Skeletal muscle tissue (tissue), 4 donors: ENCODE measurements around the gene SLC13A4. TPM values are rescaled to one million over a fixed set of nuclear protein-coding genes. Genes with fewer than 3 reads are reported as not detected.

ENCODE experiments used
- H3K27ac ChIP-seq: one replicate; pipeline ENCODE4 v1.7.0; 2013; ENCODE audit warnings: mild to moderate bottlenecking, low read depth, low read length, inconsistent platforms
- H3K27me3 ChIP-seq, 3 donors: one replicate each; pipeline ENCODE4 v1.7.0; 2013; ENCODE audit warnings: low read length in 3 of 3; ENCODE audit not compliant: control insufficient read depth in 3 of 3, insufficient read depth in 3 of 3
- H3K36me3 ChIP-seq, 3 donors: one replicate each; pipeline ENCODE4 v1.7.0; 2013; ENCODE audit warnings: low read length in 3 of 3; ENCODE audit not compliant: control insufficient read depth in 3 of 3, insufficient read depth in 3 of 3
- H3K4me1 ChIP-seq, 3 donors: one replicate each; pipeline ENCODE4 v1.7.0; 2013; ENCODE audit warnings: low read length in 3 of 3, mild to moderate bottlenecking in 3 of 3; ENCODE audit not compliant: control insufficient read depth in 3 of 3, insufficient read depth in 3 of 3
- H3K4me3 ChIP-seq, 3 donors: one replicate each; pipeline ENCODE4 v1.7.0; 2013; ENCODE audit warnings: low read length in 3 of 3
- H3K9ac ChIP-seq, 3 donors: one replicate each; pipeline ENCODE4 v1.7.0; 2013; ENCODE audit warnings: low read length in 3 of 3, mild to moderate bottlenecking in 3 of 3, moderate library complexity in 2 of 3, low read depth in 1 of 3
- H3K9me3 ChIP-seq, 3 donors: one replicate each; pipeline ENCODE4 v1.7.0; 2013; ENCODE audit warnings: low read length in 3 of 3; ENCODE audit not compliant: control insufficient read depth in 3 of 3
- total RNA-seq: library from RNA; depleted of rRNA; stranded (reverse); fragments of >200 nt; gene quantifications from one replicate; pipeline ENCODE4 v1.2.3, GENCODE V29; 2014
- donor health status: Osteomylitis.

SLC13A4 gene
- total RNA-seq, 1 donor from 2014 or later: not detected

GRCh38 chr7:135713836-135714470 is 14.0 kb downstream of the SLC13A4 start:
- no peak overlapping the region for H3K9ac ChIP-seq
- peaks cover 0 to 5% (median 2%) of the 10 kb centered on the region in 3 donors for H3K27me3 ChIP-seq
- no peaks in the 10 kb centered on the region for H3K9me3 ChIP-seq
- H3K4me3 ChIP-seq: no peak overlapping the region
- peaks cover 0 to 2% (median 0%) of the 10 kb centered on the region in 3 donors for H3K4me1 ChIP-seq
- no peaks in the 10 kb centered on the region for H3K36me3 ChIP-seq
- no peak overlapping the region for H3K27ac ChIP-seq

DNA sequence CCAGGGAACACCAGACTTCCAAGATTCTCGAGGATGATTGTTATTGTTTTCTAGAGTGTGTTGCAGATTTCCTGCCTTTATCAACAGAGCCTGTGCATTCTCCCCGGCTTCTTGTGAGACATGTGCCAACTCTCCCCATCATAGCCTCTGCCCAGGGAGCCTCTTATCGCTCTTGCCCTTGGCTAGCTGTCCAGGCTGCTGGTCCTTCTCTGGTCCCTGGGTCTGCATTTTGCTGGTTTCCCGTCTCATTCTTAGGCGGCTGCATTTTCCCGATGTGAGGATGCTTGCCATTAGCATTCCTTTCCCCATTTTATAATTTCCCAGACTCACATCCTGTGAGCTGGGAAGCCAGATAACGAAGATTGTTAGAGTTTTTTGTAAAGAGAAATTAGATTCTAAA is 15.2 kb downstream of the SLC13A4 start:
- Histone ChIP-seq H3K9me3 (no peaks in the 10 kb centered on the region), H3K27ac (no peak overlapping the region), H3K4me1 (peaks cover 0 to 2% (median 0%) of the 10 kb centered on the region in 3 donors), H3K36me3 (no peaks in the 10 kb centered on the region), H3K4me3 (no peak overlapping the region), H3K27me3 (peaks cover 0 to 5% (median 2%) of the 10 kb centered on the region in 3 donors), H3K9ac (no peak overlapping the region)

GRCh38 chr7:135712182-135712782 is 15.7 kb downstream of the SLC13A4 start:
- Histone ChIP-seq H3K27ac (no peak overlapping the region), H3K4me1 (peaks cover 0 to 2% (median 0%) of the 10 kb centered on the region in 3 donors), H3K4me3 (no peak overlapping the region), H3K9me3 (no peaks in the 10 kb centered on the region), H3K36me3 (no peaks in the 10 kb centered on the region), H3K27me3 (peaks cover 0 to 5% (median 2%) of the 10 kb centered on the region in 3 donors), H3K9ac (no peak overlapping the region)

DNA sequence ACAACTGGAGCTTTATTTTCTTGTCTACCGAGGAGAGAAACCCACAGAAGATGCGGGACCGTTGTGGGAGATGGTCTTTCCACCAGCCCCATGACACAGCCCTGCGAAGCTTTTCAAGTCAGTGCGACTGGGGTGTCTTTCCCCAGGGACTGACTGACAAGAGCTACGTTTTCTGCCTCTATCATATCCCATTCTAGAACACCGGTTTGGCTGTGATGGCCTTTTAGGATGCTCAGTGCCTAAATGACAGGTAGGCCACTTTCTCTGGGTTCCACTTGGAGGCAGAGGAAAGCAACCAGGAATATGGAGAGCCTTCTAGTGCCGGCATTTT is 16.9 kb downstream of the SLC13A4 start:
- no peaks in the 10 kb centered on the region for H3K9me3 ChIP-seq
- H3K27ac ChIP-seq: no peak overlapping the region
- no peak overlapping the region for H3K4me3 ChIP-seq
- H3K36me3 ChIP-seq: no peaks in the 10 kb centered on the region
- peaks cover 0 to 5% (median 2%) of the 10 kb centered on the region in 3 donors for H3K27me3 ChIP-seq
- no peak overlapping the region for H3K9ac ChIP-seq
- peaks cover 0 to 13% (median 9%) of the 10 kb centered on the region in 3 donors for H3K4me1 ChIP-seq

GRCh38 chr7:135710417-135711138 is 17.4 kb downstream of the SLC13A4 start:
- Histone ChIP-seq H3K27me3 (peaks cover 0 to 5% (median 2%) of the 10 kb centered on the region in 3 donors), H3K36me3 (no peaks in the 10 kb centered on the region), H3K4me1 (peaks cover 0 to 15% (median 11%) of the 10 kb centered on the region in 3 donors), H3K4me3 (no peak overlapping the region), H3K9ac (no peak overlapping the region), H3K27ac (no peak overlapping the region), H3K9me3 (no peaks in the 10 kb centered on the region)

- Histone ChIP-seq H3K9me3 (no peaks in the 10 kb centered on the region), H3K36me3 (no peaks in the 10 kb centered on the region), H3K9ac (no peak overlapping the region), H3K4me3 (no peak overlapping the region), H3K27me3 (peaks cover 0 to 2% (median 0%) of the 10 kb centered on the region in 3 donors), H3K27ac (no peak overlapping the region), H3K4me1 (peaks cover 0 to 15% (median 11%) of the 10 kb centered on the region in 3 donors)
Observed at GRCh38 chr7:135709508-135709907, 18.5 kb downstream of the SLC13A4 start.

DNA sequence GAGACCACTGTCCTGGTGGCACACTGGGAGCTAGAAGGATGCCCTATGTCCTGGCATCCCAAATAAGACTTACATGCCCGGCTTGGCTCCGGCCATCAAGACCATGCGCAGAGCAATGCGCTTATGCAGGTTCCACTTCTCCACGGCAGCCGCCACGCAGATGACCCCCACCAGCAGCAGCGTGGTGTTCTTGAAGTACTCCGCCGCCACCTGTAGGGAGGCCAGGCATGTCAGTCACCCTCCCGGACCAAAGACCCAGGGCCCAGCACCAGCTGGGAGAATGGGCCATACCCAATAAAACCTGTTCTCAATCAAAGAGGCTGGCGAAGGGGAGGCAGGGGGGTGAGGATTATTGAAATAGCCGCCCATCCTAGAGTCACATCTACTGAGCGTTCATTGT is 19.9 kb downstream of the SLC13A4 start:
- H3K9me3 ChIP-seq: no peaks in the 10 kb centered on the region
- H3K27me3 ChIP-seq: no peaks in the 10 kb centered on the region
- H3K4me3 ChIP-seq: no peak overlapping the region
- no peak overlapping the region for H3K9ac ChIP-seq
- H3K4me1 ChIP-seq: peaks cover 0 to 15% (median 11%) of the 10 kb centered on the region in 3 donors
- no peaks in the 10 kb centered on the region for H3K36me3 ChIP-seq
- H3K27ac ChIP-seq: no peak overlapping the region

- Histone ChIP-seq H3K36me3 (no peaks in the 10 kb centered on the region), H3K27me3 (no peaks in the 10 kb centered on the region), H3K9me3 (no peaks in the 10 kb centered on the region), H3K27ac (no peak overlapping the region), H3K4me1 (peaks cover 0 to 15% (median 11%) of the 10 kb centered on the region in 3 donors), H3K9ac (no peak overlapping the region), H3K4me3 (no peak overlapping the region)
Observed at GRCh38 chr7:135707570-135707966, 20.4 kb downstream of the SLC13A4 start.

DNA sequence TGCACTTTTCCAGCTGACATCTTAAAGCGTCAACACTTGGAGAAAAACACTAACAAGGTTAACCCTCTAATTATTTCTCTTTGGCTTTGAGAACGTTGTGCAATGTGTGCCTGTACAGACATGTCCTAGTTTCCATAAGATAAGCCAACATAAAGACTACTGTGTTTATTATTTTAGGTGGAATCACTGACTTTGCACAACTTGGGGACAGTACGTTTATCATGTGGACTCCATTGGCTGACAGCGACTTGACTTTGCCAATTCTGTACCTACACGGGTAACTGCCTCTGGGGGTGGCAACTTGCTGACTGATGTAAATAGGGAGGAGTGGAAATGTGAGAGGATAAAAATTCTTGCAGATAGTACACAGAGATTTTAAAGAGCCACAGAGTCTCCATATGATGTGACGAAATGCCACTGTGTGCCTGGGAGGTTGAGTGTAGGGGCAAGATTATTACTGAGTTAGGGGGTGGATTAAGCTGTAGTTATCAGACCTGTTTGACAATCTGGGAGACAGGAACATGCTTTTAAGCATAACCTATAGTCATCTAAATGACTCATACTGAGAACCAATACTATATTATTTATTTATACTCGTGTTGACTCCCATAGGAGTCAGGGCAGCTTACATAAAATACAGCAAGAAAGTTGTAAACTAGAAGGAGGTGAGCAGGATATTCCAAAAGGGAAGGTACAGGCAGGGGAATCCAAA is 21.0 kb downstream of the SLC13A4 start:
- H3K9ac ChIP-seq: no peak overlapping the region
- no peak overlapping the region for H3K4me3 ChIP-seq
- no peaks in the 10 kb centered on the region for H3K27me3 ChIP-seq
- H3K27ac ChIP-seq: no peak overlapping the region
- H3K36me3 ChIP-seq: no peaks in the 10 kb centered on the region
- no peaks in the 10 kb centered on the region for H3K9me3 ChIP-seq
- H3K4me1 ChIP-seq: peaks cover 0 to 13% (median 11%) of the 10 kb centered on the region in 3 donors
